ENCODE data around the gene NUDT5.

DNA sequence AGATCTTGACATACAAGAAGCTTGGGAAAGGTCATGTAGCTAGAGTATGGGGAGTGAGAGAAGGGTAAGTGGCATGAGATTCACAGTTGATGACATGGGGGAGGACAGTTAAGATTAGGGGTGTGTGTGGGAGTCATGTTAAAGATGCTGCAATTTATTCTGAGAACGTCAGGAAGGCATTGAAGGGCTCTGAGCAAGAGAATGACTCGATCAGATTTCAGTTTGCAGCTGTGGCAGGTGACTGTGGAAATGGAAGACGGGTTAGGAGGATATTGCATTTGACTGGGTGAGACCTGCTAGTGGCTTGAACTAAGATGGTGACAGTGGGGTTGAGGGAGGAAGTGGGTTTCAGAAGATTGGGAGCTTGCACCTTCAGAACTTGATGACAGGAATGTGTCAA, 5.9 kb upstream of the NUDT5 start:
- TF ChIP-seq, protein P1, sequence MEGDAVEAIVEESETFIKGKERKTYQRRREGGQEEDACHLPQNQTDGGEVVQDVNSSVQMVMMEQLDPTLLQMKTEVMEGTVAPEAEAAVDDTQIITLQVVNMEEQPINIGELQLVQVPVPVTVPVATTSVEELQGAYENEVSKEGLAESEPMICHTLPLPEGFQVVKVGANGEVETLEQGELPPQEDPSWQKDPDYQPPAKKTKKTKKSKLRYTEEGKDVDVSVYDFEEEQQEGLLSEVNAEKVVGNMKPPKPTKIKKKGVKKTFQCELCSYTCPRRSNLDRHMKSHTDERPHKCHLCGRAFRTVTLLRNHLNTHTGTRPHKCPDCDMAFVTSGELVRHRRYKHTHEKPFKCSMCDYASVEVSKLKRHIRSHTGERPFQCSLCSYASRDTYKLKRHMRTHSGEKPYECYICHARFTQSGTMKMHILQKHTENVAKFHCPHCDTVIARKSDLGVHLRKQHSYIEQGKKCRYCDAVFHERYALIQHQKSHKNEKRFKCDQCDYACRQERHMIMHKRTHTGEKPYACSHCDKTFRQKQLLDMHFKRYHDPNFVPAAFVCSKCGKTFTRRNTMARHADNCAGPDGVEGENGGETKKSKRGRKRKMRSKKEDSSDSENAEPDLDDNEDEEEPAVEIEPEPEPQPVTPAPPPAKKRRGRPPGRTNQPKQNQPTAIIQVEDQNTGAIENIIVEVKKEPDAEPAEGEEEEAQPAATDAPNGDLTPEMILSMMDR (optimal IDR thresholded peaks at IDR 0.05 in 1 of 3, IDR thresholded peaks at IDR 0.05 in 1 of 3, conservative IDR thresholded peaks at IDR 0.05 in 1 of 3; ENCODE audit: extremely low read depth in 1 of 3, insufficient read depth in 2 of 3, low read length in 3 of 3) = no peak
- TF ChIP-seq EZH2 (IDR thresholded peaks at IDR 0.05; ENCODE audit: low read length) = no peak
